22Rv1 (cell line): ENCODE measurements around the gene MYCBP.

Experiments
- H3K27ac ChIP-seq: fragments of 450-650 bp; 2 replicates; pipeline ENCODE4 v1.5.1; 2017
- CTCF ChIP-seq: fragments of 450-650 bp; IDR thresholded peaks from 2 replicates; pipeline ENCODE4 v1.5.1; 2017; ENCODE audit warnings: mild to moderate bottlenecking
- ZFX ChIP-seq: fragments of 450-650 bp; IDR thresholded peaks from 2 replicates; pipeline ENCODE4 v1.6.1; 2017; ENCODE audit warnings: antibody characterized with exemption, borderline replicate concordance

MYCBP gene

GRCh38 chr1:38831731-38832369, 41.3 kb downstream of the MYCBP start:
- H3K27ac ChIP-seq: no peak overlapping the region
- TF ChIP-seq ZFX: no peak
- no peak for TF ChIP-seq CTCF

- TF ChIP-seq CTCF: no peak
- no peak for TF ChIP-seq ZFX
- H3K27ac ChIP-seq: no peak overlapping the region
These were observed 43.8 kb downstream of the MYCBP start for GRCh38 chr1:38829368-38829767.

DNA sequence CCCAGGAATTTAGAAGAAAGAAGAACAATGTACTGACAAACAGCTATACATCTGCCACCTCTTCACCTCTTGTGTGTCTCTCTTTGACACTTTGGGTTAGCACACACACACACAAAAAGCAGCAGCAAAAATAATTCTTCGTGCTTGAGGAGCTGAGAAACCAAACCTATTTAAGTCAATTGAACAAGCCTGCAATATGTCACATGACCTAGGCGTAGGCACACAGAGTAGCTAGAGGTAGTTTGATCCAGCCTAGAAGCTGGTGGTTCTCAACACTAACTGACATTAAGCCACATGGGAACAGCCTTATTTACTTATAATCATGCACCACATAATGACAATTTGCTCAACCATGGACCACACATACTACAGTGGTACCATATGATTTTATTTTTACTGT, 45.8 kb downstream of the MYCBP start:
- no peak overlapping the region for H3K27ac ChIP-seq
- no peak for TF ChIP-seq CTCF
- TF ChIP-seq ZFX: no peak

GRCh38 chr1:38826886-38827285, 46.3 kb downstream of the MYCBP start:
- no peak overlapping the region for H3K27ac ChIP-seq
- no peak for TF ChIP-seq ZFX
- no peak for TF ChIP-seq CTCF

GRCh38 chr1:38826262-38826661, 46.9 kb downstream of the MYCBP start:
- no peak for TF ChIP-seq CTCF
- TF ChIP-seq ZFX: no peak
- H3K27ac ChIP-seq: no peak overlapping the region

- no peak for TF ChIP-seq CTCF
- no peak for TF ChIP-seq ZFX
- no peak overlapping the region for H3K27ac ChIP-seq
These were observed 52.3 kb downstream of the MYCBP start for GRCh38 chr1:38820860-38821259.

GRCh38 chr1:38819516-38819915, 53.6 kb downstream of the MYCBP start:
- no peak overlapping the region for H3K27ac ChIP-seq
- no peak for TF ChIP-seq ZFX

GRCh38 chr1:38819040-38819439, 54.1 kb downstream of the MYCBP start:
- no peak overlapping the region for H3K27ac ChIP-seq
- TF ChIP-seq ZFX (no peak), CTCF (no peak)
